ENCODE measurements around the gene LRR1. TPM values are rescaled to one million over a fixed set of nuclear protein-coding genes. Genes with fewer than 3 reads are reported as not detected.
"Not testable (repeated sequence)": the region's sequence is repeated elsewhere in the genome, so short reads cannot be mapped to it uniquely, and the experiment has no call there.

Gene LRR1
- total RNA-seq, 1 donor from 2014 or later = 4.8 TPM

GRCh38 chr14:49623941-49624839 lies 25.4 kb downstream of the LRR1 start:
- no peak for ATAC-seq
- no peak for DNase-seq (ENCODE audit: low spot score)

- peak; percentile 89 for ATAC-seq
Observed at GRCh38 chr14:49633640-49634546, 35.2 kb downstream of the LRR1 start.

GRCh38 chr14:49634547-49635334 lies 36.0 kb downstream of the LRR1 start, which contains the start of gene DNAAF2:
Gene DNAAF2 (minus strand): TSS chr14:49635244. CDS start chr14:49635149, 95 bp downstream.
- peak; percentile 52 for ATAC-seq
- peak; percentile 67 for DNase-seq (ENCODE audit: low spot score)

More at GRCh38 chr14:49633640-49634546, 35.2 kb downstream of the LRR1 start:
- DNase-seq (ENCODE audit: low spot score) = peak; percentile 93

GRCh38 chr14:49636866-49637265 lies 38.1 kb downstream of the LRR1 start:
- DNase-seq (ENCODE audit: low spot score) (no peak), ATAC-seq (no peak)

GRCh38 chr14:49637534-49638078 lies 38.9 kb downstream of the LRR1 start:
- DNase-seq (ENCODE audit: low spot score) (no peak), ATAC-seq (no peak)

- peak; percentile 24 for ATAC-seq
- no peak for DNase-seq (ENCODE audit: low spot score)
Observed at GRCh38 chr14:49640540-49641417, 42.0 kb downstream of the LRR1 start.

- DNase-seq (ENCODE audit: low spot score) (peak; percentile 91), ATAC-seq (peak; percentile 90)
Observed at GRCh38 chr14:49641697-49642129, 43.0 kb downstream of the LRR1 start.

- DNase-seq (ENCODE audit: low spot score) (no peak), ATAC-seq (no peak)
Observed at GRCh38 chr14:49642163-49642562, 43.4 kb downstream of the LRR1 start.

GRCh38 chr14:49653508-49653907 lies 54.8 kb downstream of the LRR1 start:
- no peak for DNase-seq (ENCODE audit: low spot score)
- ATAC-seq = no peak

- DNase-seq (ENCODE audit: low spot score) (no peak), ATAC-seq (no peak)
Observed at GRCh38 chr14:49654511-49654910, 55.8 kb downstream of the LRR1 start.

- not testable (repeated sequence) for ATAC-seq; DNase-seq (ENCODE audit: low spot score)
Observed at GRCh38 chr14:49657500-49657899, 58.8 kb downstream of the LRR1 start.

- no peak for ATAC-seq
- no peak for DNase-seq (ENCODE audit: low spot score)
Observed at GRCh38 chr14:49659526-49660455, 61.1 kb downstream of the LRR1 start.

Other genes with a start within 250 kb of the LRR1 start
- gene RPS29, start 12.6 kb upstream of the LRR1 start, total RNA-seq = 469 TPM
- 85.2 TPM for gene RPL36AL, start 21.7 kb downstream of the LRR1 start, total RNA-seq
- 40.7 TPM for gene MGAT2, start 21.9 kb downstream of the LRR1 start, total RNA-seq
- gene DNAAF2, start 36.3 kb downstream of the LRR1 start, total RNA-seq = 6.7 TPM
- 3.3 TPM for gene POLE2, start 89.3 kb downstream of the LRR1 start, total RNA-seq
- gene KLHDC1, start 94.2 kb downstream of the LRR1 start, total RNA-seq = 3.0 TPM
- 56.2 TPM for gene KLHDC2, start 169.2 kb downstream of the LRR1 start, total RNA-seq

Data from left lobe of liver (tissue), 2 donors.